C4-2B (cell line): ENCODE measurements around the gene ALG6.

ENCODE experiments used
- ZFX ChIP-seq: fragments of 450-650 bp; IDR thresholded peaks from 2 replicates; pipeline ENCODE4 v1.6.1; 2017
- TF ChIP-seq, protein P1 (sequence below): fragments of 450-650 bp; conservative IDR thresholded peaks from 2 replicates; pipeline ENCODE4 v1.5.1; 2017; ENCODE audit warnings: mild to moderate bottlenecking

- TF ChIP-seq, protein P1, sequence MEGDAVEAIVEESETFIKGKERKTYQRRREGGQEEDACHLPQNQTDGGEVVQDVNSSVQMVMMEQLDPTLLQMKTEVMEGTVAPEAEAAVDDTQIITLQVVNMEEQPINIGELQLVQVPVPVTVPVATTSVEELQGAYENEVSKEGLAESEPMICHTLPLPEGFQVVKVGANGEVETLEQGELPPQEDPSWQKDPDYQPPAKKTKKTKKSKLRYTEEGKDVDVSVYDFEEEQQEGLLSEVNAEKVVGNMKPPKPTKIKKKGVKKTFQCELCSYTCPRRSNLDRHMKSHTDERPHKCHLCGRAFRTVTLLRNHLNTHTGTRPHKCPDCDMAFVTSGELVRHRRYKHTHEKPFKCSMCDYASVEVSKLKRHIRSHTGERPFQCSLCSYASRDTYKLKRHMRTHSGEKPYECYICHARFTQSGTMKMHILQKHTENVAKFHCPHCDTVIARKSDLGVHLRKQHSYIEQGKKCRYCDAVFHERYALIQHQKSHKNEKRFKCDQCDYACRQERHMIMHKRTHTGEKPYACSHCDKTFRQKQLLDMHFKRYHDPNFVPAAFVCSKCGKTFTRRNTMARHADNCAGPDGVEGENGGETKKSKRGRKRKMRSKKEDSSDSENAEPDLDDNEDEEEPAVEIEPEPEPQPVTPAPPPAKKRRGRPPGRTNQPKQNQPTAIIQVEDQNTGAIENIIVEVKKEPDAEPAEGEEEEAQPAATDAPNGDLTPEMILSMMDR = no peak
- no peak for TF ChIP-seq ZFX
Measured at GRCh38 chr1:63325279-63325985, 42.0 kb upstream of the ALG6 start.
